HL-60/S4 treated with phorbol 12-myristate 13-acetate at 8.2 ng/mL for 4 days and 3 days (cell line): ENCODE data around the gene RAB26.

ENCODE experiments used
- in situ Hi-C: fragments of 300-500 bp; cut with MboI; formaldehyde crosslinking; loops from 2 replicates; pipeline ENCODE4 v1.15.0; 2022; ENCODE audit warnings: low sequenced_read_pairs

RAB26 gene

GRCh38 chr16:2135770-2136490 is 12.5 kb upstream of the RAB26 start, which contains the start of gene PKD1:
TSS of gene PKD1 (minus strand) at chr16:2135898. CDS start at chr16:2135689, 209 bp downstream.
- in situ Hi-C loops, result loop anchor here (25.0 kb wide), 2 partner anchors 101 to 124 kb away; partner anchors contain the start of genes DNASE1L2, NPW and ZNF598

DNA sequence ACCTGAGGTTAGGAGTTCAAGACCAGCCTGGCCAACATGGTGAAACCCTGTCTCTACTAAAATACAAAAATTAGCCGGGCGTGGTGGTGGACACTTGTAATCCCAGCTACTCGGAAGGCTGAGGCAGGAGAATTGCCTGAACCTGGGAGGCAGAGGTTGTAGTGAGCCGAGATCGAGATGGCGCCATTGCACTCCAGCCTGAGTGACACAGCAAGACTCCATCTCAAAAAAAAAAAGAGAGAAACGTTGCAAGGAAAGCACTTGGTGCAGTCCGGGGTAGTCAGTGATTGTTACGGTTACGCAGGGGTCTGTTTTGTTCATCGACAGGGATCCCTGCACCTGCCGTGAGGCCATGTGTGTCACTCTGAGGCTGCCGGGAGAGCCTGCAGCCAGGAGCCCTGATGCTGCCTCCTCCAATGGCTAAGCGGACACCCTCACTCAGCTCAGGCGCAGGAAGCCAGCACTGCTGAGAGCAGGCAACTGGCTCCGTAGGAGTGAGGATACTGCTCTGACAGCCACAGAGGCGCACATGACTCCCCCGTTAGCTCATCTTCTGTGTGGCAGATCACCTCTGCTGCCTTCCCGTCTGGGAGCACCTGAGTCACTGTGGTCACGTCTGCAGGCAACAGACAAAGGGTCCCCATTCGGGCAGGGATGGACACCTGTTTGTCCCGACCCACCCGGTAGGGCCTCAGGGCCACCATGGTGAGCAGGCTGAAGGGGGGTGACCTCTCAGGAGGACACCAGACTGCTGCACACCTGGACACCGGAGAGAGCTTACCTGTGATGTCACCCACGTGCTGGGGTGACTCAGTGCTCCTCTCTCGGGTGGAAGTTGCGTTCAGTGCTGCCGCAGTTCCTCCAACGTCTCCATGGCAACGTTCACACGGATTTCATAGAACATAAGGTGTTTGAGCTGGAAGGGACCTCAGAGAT is 5.2 kb upstream of the RAB26 start:
- in situ Hi-C loops, result loop anchor here (25.0 kb wide), 2 partner anchors 94 to 131 kb away; partner anchors contain the start of genes DNASE1L2, NPW and ZNF598

- in situ Hi-C loops, result loop anchor here (25.0 kb wide), 2 partner anchors 93 to 132 kb away; partner anchors contain the start of genes DNASE1L2, NPW and ZNF598
Measured at GRCh38 chr16:2143878-2144485, 4.4 kb upstream of the RAB26 start.

- in situ Hi-C loops, result loop anchor here (25.0 kb wide), 2 partner anchors 91 to 134 kb away; partner anchors contain the start of genes DNASE1L2, NPW and ZNF598
Measured at GRCh38 chr16:2145843-2146242, 2.6 kb upstream of the RAB26 start.

- in situ Hi-C loops, result loop anchor here (25.0 kb wide), 2 partner anchors 90 to 135 kb away; partner anchors contain the start of genes DNASE1L2, NPW and ZNF598
Measured at GRCh38 chr16:2147378-2147777, 1.0 kb upstream of the RAB26 start.

GRCh38 chr16:2148714-2149629 is 547 bp downstream of the RAB26 start:
- in situ Hi-C loops, result loop anchor here (25.0 kb wide), 2 partner anchors 88 to 137 kb away; partner anchors contain the start of genes DNASE1L2, NPW and ZNF598

DNA sequence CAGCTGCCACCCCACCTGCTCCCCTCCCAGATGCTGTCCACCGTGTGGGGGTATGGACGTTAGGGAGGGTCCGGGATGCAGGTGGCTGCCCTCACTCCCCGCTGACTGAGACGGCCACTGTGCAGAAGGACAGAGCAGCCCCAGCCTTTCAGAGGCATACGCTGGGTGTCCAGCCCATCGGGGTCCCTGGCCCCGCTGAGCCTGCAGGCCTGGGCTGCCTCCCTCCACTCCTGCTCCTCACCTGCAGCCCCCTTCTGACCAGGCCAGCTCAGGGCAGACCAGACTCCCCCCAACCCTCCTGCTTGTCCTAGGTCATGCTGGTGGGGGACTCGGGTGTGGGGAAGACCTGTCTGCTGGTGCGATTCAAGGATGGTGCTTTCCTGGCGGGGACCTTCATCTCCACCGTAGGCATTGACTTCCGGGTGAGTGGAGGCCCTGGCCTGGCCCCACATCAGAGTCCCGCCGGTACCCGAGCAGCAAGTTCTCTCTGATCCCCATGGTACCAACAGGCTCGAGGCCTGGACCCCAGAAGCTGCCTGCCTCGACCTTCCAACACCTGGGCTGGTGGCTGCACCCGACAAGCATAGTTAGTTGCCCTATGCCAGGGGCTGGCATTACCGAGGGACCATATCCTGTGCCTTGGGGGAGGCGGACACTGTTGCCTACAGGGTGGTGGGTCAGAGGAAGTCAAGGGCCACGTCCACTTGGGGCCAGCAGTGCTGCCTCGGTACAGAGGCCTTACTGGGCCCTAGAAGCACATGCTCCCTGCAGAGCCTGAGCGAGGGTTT is 1.4 kb downstream of the RAB26 start:
- in situ Hi-C loops, result loop anchor here (25.0 kb wide), 2 partner anchors 87 to 138 kb away; partner anchors contain the start of genes DNASE1L2, NPW and ZNF598

- in situ Hi-C loops, result no loop called here
Measured at GRCh38 chr16:2150418-2151187, 2.2 kb downstream of the RAB26 start.

- in situ Hi-C loops, result no loop called here
Measured at GRCh38 chr16:2151188-2152091, 3.0 kb downstream of the RAB26 start.

DNA sequence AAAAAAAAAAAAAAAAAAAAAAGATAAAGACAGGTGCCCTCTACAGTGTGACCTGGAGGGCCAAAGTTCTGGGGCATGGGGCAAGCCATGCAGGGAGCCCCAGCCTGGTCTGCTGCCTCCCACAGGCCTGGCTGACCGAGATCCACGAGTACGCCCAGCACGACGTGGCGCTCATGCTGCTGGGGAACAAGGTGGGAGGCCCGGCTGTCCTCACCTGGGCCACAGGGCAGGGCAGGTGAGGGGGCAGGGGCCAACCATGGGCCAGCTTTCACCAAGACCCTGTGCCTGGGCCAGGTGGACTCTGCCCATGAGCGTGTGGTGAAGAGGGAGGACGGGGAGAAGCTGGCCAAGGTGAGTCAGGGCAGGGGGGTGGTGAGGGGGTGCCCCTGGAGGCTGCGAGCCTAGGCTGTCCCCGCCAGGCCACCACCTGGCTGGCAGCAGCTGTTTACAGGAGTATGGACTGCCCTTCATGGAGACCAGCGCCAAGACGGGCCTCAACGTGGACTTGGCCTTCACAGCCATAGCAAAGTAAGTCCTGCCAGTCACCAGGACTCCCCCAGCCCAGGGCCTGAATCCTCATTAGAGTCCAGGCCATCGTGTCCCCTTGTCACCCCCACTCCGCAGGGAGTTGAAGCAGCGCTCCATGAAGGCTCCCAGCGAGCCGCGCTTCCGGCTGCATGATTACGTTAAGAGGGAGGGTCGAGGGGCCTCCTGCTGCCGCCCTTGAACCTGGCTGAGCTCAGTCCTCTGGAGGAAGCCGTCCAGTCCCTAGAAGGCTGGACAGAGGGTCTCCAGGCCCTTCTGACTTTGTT is 4.5 kb downstream of the RAB26 start:
- in situ Hi-C loops, result no loop called here

- in situ Hi-C loops, result no loop called here
Measured at GRCh38 chr16:2154533-2155090, 6.2 kb downstream of the RAB26 start.

DNA sequence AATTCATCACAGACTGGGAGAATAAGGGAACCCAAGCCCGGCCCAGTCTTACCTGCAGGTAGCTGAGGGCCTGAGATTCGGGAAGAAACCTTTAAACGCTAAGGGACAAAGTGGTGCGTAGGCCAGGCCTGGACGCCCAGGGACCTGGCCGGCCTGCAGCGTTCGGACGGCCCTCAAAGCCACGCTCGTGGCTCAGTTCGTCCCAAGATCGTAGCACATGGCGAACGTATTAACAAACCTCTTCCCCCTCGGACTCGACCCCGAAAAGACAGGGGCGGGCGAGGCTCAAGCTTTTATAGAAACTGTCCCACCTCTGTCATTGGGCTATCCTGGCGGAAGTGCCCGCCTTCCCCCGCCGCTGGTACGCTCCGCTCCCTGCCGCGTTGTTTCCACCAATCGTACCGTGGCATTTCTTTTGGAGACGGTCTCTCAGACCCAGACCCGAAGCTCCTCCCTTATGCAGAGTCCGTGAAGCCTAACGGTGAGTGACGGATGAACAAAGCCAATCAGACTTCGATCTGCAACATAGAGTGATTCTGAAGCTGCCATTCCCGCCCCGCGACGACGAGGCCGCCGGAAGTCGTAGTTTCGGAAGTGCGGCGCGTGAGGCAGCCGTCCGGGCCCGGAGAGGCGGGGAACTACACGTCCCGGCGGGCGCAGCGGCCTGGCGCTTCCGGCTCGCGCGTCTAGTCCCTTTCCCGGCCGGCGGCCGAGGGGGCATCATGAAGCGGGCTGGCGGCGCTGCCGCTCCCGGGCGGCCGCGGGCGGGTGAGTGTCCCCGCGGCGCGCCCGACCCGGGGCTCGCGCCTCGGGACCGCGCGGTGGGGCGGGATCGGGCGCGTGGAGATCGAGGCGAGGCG is 6.9 kb downstream of the RAB26 start, which contains the start of gene TRAF7:
TSS of gene TRAF7 (plus strand) at position 692 of the 860 bp plus-strand sequence. CDS start 8,139 bp downstream, outside the sequence.
- in situ Hi-C loops, result no loop called here

DNA sequence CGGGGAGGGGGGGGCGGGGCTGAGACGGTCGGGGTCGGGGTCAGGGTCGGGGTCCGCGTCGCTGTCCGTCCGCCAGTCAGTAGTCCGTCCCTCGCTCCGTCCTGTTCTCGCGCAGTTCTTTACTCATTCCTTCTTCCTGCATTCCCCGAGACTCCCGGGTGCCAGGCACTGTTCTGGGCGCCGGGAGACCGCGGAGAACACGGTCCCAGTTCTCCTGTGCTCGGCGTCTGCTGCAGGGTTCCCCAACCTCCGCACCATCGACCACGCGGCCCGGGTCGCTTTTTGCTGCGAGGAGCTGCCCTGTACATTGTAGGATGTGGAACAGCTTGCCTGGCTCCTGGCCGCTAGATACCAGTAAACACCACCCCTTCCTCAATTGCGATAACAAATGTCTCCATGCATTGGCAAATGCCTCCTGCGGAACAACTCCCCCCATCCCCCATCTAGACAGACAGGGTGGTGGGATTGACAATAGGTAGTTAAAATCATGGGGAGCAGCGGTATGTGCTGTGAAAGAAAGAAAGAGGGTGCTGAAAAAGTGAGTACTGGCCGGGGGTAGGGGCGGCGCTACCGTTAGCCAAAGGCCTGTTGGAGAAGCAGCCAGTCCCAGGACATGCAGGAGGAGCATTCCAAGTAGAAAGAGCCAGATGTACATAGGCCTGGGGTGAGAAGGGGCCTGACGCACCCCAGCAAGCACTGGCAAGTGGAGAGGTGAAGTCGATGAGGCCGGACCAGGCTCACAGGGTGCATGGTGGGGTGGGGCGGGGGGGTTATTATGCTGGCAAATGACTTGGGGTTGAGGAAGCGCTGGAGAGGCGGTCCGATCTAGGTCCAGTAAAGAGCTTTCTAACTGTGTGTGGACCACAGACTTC is 7.8 kb downstream of the RAB26 start:
- in situ Hi-C loops, result no loop called here

DNA sequence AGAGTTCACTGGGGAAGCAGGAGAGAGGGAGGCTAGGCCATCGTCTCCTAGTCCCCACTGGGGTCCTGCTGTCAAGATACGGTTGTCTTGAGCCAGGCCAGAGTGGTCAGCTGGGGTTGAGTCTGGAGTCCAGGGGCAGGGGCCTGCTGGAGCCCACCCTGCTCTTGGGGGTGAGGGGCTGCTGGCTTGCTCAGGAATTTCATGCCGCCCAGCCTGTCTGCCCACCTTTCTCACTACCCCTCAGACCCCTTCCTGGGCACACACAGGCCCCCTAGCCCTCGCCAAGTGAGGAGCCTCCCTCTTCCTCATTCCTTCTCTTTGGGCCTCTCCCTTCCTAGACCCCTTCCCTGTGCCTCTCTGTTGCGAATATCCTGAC is 8.4 kb downstream of the RAB26 start:
- in situ Hi-C loops, result no loop called here
